ENCODE data around the gene ATP1B3. TPM values are rescaled to one million over a fixed set of nuclear protein-coding genes. Genes with fewer than 3 reads are reported as not detected.

ATP1B3 gene
- total and polyA plus RNA-seq, 8 donors = 107 to 262 (median 127) TPM

- no peaks in the 10 kb centered on the region for H3K4me1 ChIP-seq
- H3K36me3 ChIP-seq = peaks cover 0 to 70% of the 10 kb centered on the region in 2 donors
- no peak overlapping the region for H3K27ac ChIP-seq
- no peaks in the 10 kb centered on the region for H3K27me3 ChIP-seq
- peak; percentile 15 for ATAC-seq
- DNase-seq = peak in 1 of 4 donors; percentile 15
- TF ChIP-seq, protein P1, sequence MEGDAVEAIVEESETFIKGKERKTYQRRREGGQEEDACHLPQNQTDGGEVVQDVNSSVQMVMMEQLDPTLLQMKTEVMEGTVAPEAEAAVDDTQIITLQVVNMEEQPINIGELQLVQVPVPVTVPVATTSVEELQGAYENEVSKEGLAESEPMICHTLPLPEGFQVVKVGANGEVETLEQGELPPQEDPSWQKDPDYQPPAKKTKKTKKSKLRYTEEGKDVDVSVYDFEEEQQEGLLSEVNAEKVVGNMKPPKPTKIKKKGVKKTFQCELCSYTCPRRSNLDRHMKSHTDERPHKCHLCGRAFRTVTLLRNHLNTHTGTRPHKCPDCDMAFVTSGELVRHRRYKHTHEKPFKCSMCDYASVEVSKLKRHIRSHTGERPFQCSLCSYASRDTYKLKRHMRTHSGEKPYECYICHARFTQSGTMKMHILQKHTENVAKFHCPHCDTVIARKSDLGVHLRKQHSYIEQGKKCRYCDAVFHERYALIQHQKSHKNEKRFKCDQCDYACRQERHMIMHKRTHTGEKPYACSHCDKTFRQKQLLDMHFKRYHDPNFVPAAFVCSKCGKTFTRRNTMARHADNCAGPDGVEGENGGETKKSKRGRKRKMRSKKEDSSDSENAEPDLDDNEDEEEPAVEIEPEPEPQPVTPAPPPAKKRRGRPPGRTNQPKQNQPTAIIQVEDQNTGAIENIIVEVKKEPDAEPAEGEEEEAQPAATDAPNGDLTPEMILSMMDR (IDR thresholded peaks at IDR 0.05) = no peak
- no peak overlapping the region for H3K4me3 ChIP-seq
- intact Hi-C loops (cut with DNase I) = no loop called here
- no peaks in the 10 kb centered on the region for H3K9me3 ChIP-seq
Observed at GRCh38 chr3:141926929-141927328, 50.5 kb downstream of the ATP1B3 start.

DNA sequence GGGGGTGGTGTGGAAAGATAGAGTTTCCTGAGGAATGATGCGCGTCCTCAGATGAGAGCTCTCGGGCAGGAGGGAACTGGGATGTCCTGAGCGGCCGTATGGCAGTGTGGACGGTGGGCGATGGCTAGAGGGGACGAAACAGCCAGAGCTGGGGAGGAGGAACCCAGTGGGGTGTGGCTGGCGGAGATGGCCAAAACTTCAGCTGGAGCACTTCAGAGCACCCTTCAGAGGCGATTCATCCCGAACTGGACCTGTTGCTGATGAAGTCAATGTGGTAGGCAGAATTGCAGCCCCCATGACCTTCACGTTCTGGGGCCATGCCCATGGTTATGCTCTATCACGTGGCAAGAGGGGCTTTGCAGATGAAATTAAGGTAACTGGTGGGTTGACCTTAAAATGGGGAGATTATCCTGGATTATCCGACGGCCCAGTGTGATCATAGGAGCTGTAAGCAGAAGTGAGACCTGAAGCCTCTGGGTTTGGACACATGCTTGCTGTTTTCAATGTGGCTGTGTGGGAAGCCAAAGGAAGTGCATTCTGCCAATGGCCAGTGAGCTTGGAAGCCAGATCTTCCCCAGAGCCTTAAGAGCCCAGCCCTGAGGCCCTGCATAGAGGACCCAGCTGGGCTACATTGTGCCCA, 52.3 kb downstream of the ATP1B3 start:
- no peak overlapping the region for H3K4me3 ChIP-seq
- H3K4me1 ChIP-seq = no peaks in the 10 kb centered on the region
- no peaks in the 10 kb centered on the region for H3K27me3 ChIP-seq
- H3K9me3 ChIP-seq = no peaks in the 10 kb centered on the region
- peaks cover 0 to 52% of the 10 kb centered on the region in 2 donors for H3K36me3 ChIP-seq
- no peak overlapping the region for H3K27ac ChIP-seq
- intact Hi-C loops (cut with DNase I) = no loop called here
- DNase-seq = no peak
- TF ChIP-seq, protein P1 (IDR thresholded peaks at IDR 0.05) = no peak
- no peak for ATAC-seq

DNA sequence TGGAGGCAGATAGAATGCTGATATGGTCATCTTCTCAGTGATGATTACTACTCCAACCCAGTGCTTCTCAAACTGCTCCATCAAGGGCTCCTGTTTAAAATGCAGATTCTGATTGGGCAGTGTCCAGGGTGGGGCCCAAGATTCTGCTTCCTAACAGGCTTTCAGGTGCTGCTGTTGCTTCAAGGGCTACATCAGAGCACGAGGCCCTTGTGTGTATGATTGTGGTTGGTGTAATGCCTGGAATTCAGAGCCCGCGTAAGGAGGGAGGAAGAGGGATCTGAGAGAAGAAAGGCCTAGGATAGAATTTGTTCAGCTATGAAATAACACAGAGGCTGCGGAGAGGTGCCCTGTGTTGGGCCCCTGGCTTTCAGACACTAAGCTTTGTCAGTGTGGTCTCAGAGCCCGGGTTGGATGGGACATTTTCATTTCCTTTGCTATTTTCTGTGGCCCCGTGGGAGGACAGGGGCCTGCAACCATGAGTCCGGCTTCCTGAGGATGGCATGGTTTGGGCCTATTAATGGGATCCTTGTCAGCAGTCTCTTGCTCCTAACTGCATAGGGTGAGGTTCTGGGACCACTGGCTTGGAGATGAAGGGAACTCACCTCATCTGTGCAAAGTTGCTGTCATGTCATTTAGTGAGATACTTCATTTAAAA, 53.0 kb downstream of the ATP1B3 start:
- intact Hi-C loops (cut with DNase I) = no loop called here
- no peaks in the 10 kb centered on the region for H3K9me3 ChIP-seq
- TF ChIP-seq, protein P1 (IDR thresholded peaks at IDR 0.05) = no peak
- peaks cover 0 to 44% of the 10 kb centered on the region in 2 donors for H3K36me3 ChIP-seq
- DNase-seq (no peak), ATAC-seq (no peak)
- no peak overlapping the region for H3K4me3 ChIP-seq
- no peaks in the 10 kb centered on the region for H3K4me1 ChIP-seq
- H3K27ac ChIP-seq = no peak overlapping the region
- H3K27me3 ChIP-seq = no peaks in the 10 kb centered on the region

DNA sequence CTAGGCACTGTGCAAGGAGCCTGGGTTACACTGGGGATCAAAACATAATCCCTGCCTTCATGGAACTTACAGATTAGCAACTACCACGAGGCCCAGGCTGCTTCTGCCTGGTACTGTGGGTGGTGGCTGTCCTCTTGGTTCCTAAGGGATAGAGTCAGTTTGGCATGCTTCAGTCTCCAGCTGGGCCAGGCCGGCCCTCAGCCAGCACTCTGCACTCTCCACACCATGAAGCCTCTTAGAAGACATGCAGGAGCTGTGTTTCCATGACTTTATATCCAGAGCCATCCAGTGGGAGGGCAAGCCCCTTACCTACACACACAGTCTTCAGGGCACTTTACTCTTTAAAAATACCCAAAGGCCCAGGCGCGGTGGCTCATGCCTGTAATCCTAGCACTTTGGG, 54.4 kb downstream of the ATP1B3 start:
- no peak for ATAC-seq
- Histone ChIP-seq H3K27ac (no peak overlapping the region), H3K4me3 (no peak overlapping the region), H3K9me3 (no peaks in the 10 kb centered on the region), H3K27me3 (no peaks in the 10 kb centered on the region), H3K36me3 (peaks cover 0 to 31% of the 10 kb centered on the region in 2 donors), H3K4me1 (no peaks in the 10 kb centered on the region)
- TF ChIP-seq, protein P1 (IDR thresholded peaks at IDR 0.05) = no peak
- no peak for DNase-seq
- intact Hi-C loops (cut with DNase I) = no loop called here

DNA sequence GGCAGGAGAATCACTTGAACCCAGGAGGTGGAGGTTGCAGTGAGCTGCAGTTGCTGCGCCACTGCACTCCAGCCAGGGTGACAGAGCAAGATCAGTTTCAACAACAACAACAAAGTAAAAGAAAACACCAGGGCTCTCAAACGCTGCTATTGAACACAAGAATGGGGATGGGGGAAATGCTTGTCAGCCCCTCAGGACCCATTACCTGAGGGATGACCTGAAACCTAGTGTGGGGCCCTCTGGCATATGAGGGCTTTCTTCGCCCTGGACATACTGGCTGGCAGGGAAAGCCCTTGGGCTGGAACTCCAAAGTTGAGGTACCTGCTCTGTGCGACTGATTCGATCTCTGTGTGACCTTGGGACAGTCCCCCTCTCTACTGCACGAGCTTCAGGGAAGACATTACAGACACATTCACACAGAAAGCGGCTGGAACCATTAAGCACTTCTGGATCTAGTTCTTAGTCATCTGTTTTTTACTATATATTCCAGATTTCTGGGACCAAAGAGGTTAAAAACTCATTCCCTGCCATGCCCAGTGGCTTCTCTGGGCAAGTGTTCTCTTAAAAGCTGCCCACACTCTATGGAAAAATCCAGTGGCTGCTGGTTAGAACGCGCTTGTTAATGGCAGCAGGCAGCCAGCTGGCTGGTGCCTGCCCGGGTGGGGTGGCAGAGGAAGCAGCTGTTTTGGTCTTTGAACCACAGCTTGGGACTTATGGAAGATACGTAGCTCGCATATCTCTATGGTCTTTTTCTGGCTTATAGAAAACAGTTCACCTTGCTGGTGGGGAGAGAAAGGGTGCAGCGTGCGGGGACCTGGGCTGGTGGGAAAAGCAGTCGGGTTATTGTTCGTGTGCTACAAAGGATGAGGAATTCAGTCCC, 57.2 kb downstream of the ATP1B3 start:
- H3K4me1 ChIP-seq = no peaks in the 10 kb centered on the region
- no peaks in the 10 kb centered on the region for H3K9me3 ChIP-seq
- intact Hi-C loops (cut with DNase I) = no loop called here
- ATAC-seq (no peak), DNase-seq (no peak)
- no peak overlapping the region for H3K4me3 ChIP-seq
- TF ChIP-seq, protein P1 (IDR thresholded peaks at IDR 0.05) = no peak
- peaks cover 0 to 4% of the 10 kb centered on the region in 2 donors for H3K36me3 ChIP-seq
- no peak overlapping the region for H3K27ac ChIP-seq
- no peaks in the 10 kb centered on the region for H3K27me3 ChIP-seq

Data from left lung (tissue), 10 donors.